HFFc6 (cell line): Measurements from ENCODE around the gene GBX1. TPM values are rescaled to one million over a fixed set of nuclear protein-coding genes. Genes with fewer than 3 reads are reported as not detected.

Source experiments
- DNase-seq: peaks from one replicate; pipeline ENCODE4 v3.0.0-alpha.2; 2018
- H3K27ac Mint-ChIP-seq: 2 replicates; pipeline ENCODE4 v1.8.0; 2020; ENCODE audit warnings: mild to moderate bottlenecking, mixed read lengths
- H3K27me3 Mint-ChIP-seq: 2 replicates; pipeline ENCODE4 v1.8.0; 2021; ENCODE audit warnings: mild to moderate bottlenecking, moderate library complexity, mixed read lengths; ENCODE audit not compliant: insufficient read depth
- H3K36me3 Mint-ChIP-seq: 2 replicates; pipeline ENCODE4 v1.8.0; 2021; ENCODE audit warnings: low read depth, mixed read lengths
- H3K4me1 Mint-ChIP-seq: 2 replicates; pipeline ENCODE4 v1.8.0; 2020; ENCODE audit warnings: low read depth, mixed read lengths
- H3K4me3 Mint-ChIP-seq: 2 replicates; pipeline ENCODE4 v1.8.0; 2020; ENCODE audit warnings: mild to moderate bottlenecking, moderate library complexity, mixed read lengths
- H3K9me3 Mint-ChIP-seq: 2 replicates; pipeline ENCODE4 v1.8.0; 2020; ENCODE audit warnings: mild to moderate bottlenecking, mixed read lengths
- CTCF ChIP-seq: fragments of 200-600 bp; sonication (generic); IDR thresholded peaks from 2 replicates; pipeline ENCODE4 v1.5.0; 2021; ENCODE audit warnings: antibody characterized with exemption, mild to moderate bottlenecking
- total RNA-seq, 6 experiments: library from RNA; stranded (reverse); fragmentation: NEBNext Ultra II Directional; extraction: Animal tissue kit (Norgen Biotek cat#: 25700); gene quantifications; 2 replicates in 1 of 6; 3 replicates in 5 of 6; pipeline ENCODE4 v1.2.3, GENCODE V29; 2021

Gene GBX1
- total RNA-seq, 6 experiments from 2014 or later = not detected

- no peaks in the 10 kb centered on the region for H3K4me1 Mint-ChIP-seq
- H3K4me3 Mint-ChIP-seq = no peak within 1 kb of the TSS
- H3K27me3 Mint-ChIP-seq = peaks cover 73% of the 10 kb centered on the region
- H3K27ac Mint-ChIP-seq = no peak within 1 kb of the TSS
- H3K9me3 Mint-ChIP-seq = no peaks in the 10 kb centered on the region
- DNase-seq = no peak
- H3K36me3 Mint-ChIP-seq = no peaks in the 10 kb centered on the region
- no peak for TF ChIP-seq CTCF
Measured at GRCh38 chr7:151186640-151187408, 19.3 kb upstream of the GBX1 start, which contains the start of gene ASB10. ASB10 (minus strand) TSS chr7:151187250; CDS start chr7:151187130, 120 bp downstream.

- no peaks in the 10 kb centered on the region for H3K36me3 Mint-ChIP-seq
- DNase-seq = no peak
- no peaks in the 10 kb centered on the region for H3K4me1 Mint-ChIP-seq
- no peak overlapping the region for H3K4me3 Mint-ChIP-seq
- no peaks in the 10 kb centered on the region for H3K9me3 Mint-ChIP-seq
- no peak overlapping the region for H3K27ac Mint-ChIP-seq
- H3K27me3 Mint-ChIP-seq = peaks cover 67% of the 10 kb centered on the region
- TF ChIP-seq CTCF = no peak
Measured at GRCh38 chr7:151185762-151186639, 18.5 kb upstream of the GBX1 start.

GRCh38 chr7:151181011-151181431 is 13.5 kb upstream of the GBX1 start:
- TF ChIP-seq CTCF = no peak
- H3K36me3 Mint-ChIP-seq = no peaks in the 10 kb centered on the region
- peaks cover 48% of the 10 kb centered on the region for H3K27me3 Mint-ChIP-seq
- H3K9me3 Mint-ChIP-seq = no peaks in the 10 kb centered on the region
- H3K27ac Mint-ChIP-seq = no peak overlapping the region
- no peak overlapping the region for H3K4me3 Mint-ChIP-seq
- no peak for DNase-seq
- no peaks in the 10 kb centered on the region for H3K4me1 Mint-ChIP-seq

GRCh38 chr7:151179946-151180345 is 12.5 kb upstream of the GBX1 start:
- H3K4me3 Mint-ChIP-seq = no peak overlapping the region
- no peak for TF ChIP-seq CTCF
- H3K9me3 Mint-ChIP-seq = no peaks in the 10 kb centered on the region
- H3K36me3 Mint-ChIP-seq = no peaks in the 10 kb centered on the region
- no peak for DNase-seq
- H3K4me1 Mint-ChIP-seq = no peaks in the 10 kb centered on the region
- peaks cover 44% of the 10 kb centered on the region for H3K27me3 Mint-ChIP-seq
- H3K27ac Mint-ChIP-seq = no peak overlapping the region

- Mint-ChIP-seq H3K27ac (no peak overlapping the region), H3K9me3 (no peaks in the 10 kb centered on the region), H3K4me3 (no peak overlapping the region), H3K36me3 (no peaks in the 10 kb centered on the region), H3K4me1 (no peaks in the 10 kb centered on the region), H3K27me3 (peaks cover 44% of the 10 kb centered on the region)
- DNase-seq = no peak
- TF ChIP-seq CTCF = no peak
Measured at GRCh38 chr7:151179287-151179860, 11.9 kb upstream of the GBX1 start.
